ENCODE results near the gene MSH6.

GRCh38 chr2:47772343-47772742 is 10.6 kb upstream of the MSH6 start:
- TF ChIP-seq EZH2 (IDR thresholded peaks at IDR 0.05; ENCODE audit: low read depth, unreplicated experiment) (no peak), CTCF (conservative IDR thresholded peaks at IDR 0.05; ENCODE audit: low read depth in 2 of 2) (no peak), ETS1 (IDR thresholded peaks at IDR 0.05) (no peak), EZH2phosphoT487 (IDR thresholded peaks at IDR 0.05; ENCODE audit: unreplicated experiment) (no peak), REST (IDR thresholded peaks at IDR 0.05; ENCODE audit: unreplicated experiment) (no peak), JUNB (IDR thresholded peaks at IDR 0.05; ENCODE audit: unreplicated experiment) (no peak), ZNF331 (CRISPR knock-in tag; IDR thresholded peaks at IDR 0.05; ENCODE audit: low read depth) (no peak), POLR2AphosphoS5 (IDR thresholded peaks at IDR 0.05; ENCODE audit: low read depth) (no peak)

Measured in GM23338 (cell line).